Embryonic facial prominence (tissue), 1 donor: ENCODE data around the gene ZNF782.
"Not testable (repeated sequence)": the region's sequence is repeated elsewhere in the genome, so short reads cannot be mapped to it uniquely, and the experiment has no call there.

Source experiments
- DNase-seq: peaks from one replicate; pipeline ENCODE4 v3.0.0-alpha.2; 2016; ENCODE audit errors: extremely low spot score

ZNF782 gene

GRCh38 chr9:96854651-96855273 lies 448 bp upstream of the ZNF782 start:
- DNase-seq = no peak

- no peak for DNase-seq
These were observed 1.6 kb downstream of the ZNF782 start for GRCh38 chr9:96852676-96853075.

GRCh38 chr9:96844040-96844439 lies 10.3 kb downstream of the ZNF782 start:
- DNase-seq = no peak

GRCh38 chr9:96818533-96818932 lies 35.8 kb downstream of the ZNF782 start:
- no peak for DNase-seq

- DNase-seq = no peak
These were observed 36.3 kb downstream of the ZNF782 start for GRCh38 chr9:96817973-96818372.

- DNase-seq = no peak
These were observed 40.7 kb downstream of the ZNF782 start for GRCh38 chr9:96813607-96814006.

GRCh38 chr9:96798959-96799358 lies 55.4 kb downstream of the ZNF782 start:
- DNase-seq = not testable (repeated sequence)

- DNase-seq = no peak
These were observed 70.3 kb downstream of the ZNF782 start for GRCh38 chr9:96784021-96784420.

- DNase-seq = no peak
These were observed 72.1 kb downstream of the ZNF782 start for GRCh38 chr9:96782235-96782634.

- DNase-seq = no peak
These were observed 72.8 kb downstream of the ZNF782 start for GRCh38 chr9:96781552-96781951.

- no peak for DNase-seq
These were observed 75.2 kb downstream of the ZNF782 start for GRCh38 chr9:96779089-96779488.

GRCh38 chr9:96777426-96777864 lies 76.9 kb downstream of the ZNF782 start:
- DNase-seq = no peak

GRCh38 chr9:96771124-96771523 lies 83.2 kb downstream of the ZNF782 start:
- DNase-seq = no peak

GRCh38 chr9:96769989-96770388 lies 84.3 kb downstream of the ZNF782 start:
- DNase-seq = no peak
